Liver (tissue), 9 donors: ENCODE data around the gene ACADS. TPM values are rescaled to one million over a fixed set of nuclear protein-coding genes. Genes with fewer than 3 reads are reported as not detected.
A peak's percentile ranks its signal among the peaks of the same experiment; 100 is the strongest.

Experiments used
- DNase-seq: peaks from one replicate; pipeline ENCODE4 v3.0.0-alpha.2; 2017; ENCODE audit warnings: low spot score
- H3K27ac ChIP-seq, 2 donors: one replicate each; pipeline ENCODE4 v1.7.0; 2013; ENCODE audit warnings: inconsistent platforms in 2 of 2, low read length in 2 of 2, control low read depth in 1 of 2, low read depth in 1 of 2, mild to moderate bottlenecking in 1 of 2
- H3K27me3 ChIP-seq, 4 donors: one replicate each; pipeline versions ENCODE4 v1.6.1 to v1.7.0; 2013; ENCODE audit warnings: low read length in 3 of 4, inconsistent platforms in 1 of 4, mild to moderate bottlenecking in 1 of 4, moderate library complexity in 1 of 4; ENCODE audit not compliant: control insufficient read depth in 4 of 4, insufficient read depth in 4 of 4
- H3K36me3 ChIP-seq, 4 donors: one replicate each; pipeline versions ENCODE4 v1.6.1 to v1.7.0; 2013; ENCODE audit warnings: low read length in 3 of 4, mild to moderate bottlenecking in 3 of 4, low read depth in 1 of 4, moderate library complexity in 1 of 4; ENCODE audit not compliant: control insufficient read depth in 4 of 4, insufficient read depth in 3 of 4
- H3K4me1 ChIP-seq, 4 donors: one replicate each; pipeline versions ENCODE4 v1.6.1 to v1.7.0; 2013; ENCODE audit warnings: low read length in 3 of 4, mild to moderate bottlenecking in 3 of 4, moderate library complexity in 1 of 4; ENCODE audit not compliant: control insufficient read depth in 4 of 4, insufficient read depth in 4 of 4
- H3K4me3 ChIP-seq, 3 donors: one replicate each; pipeline versions ENCODE4 v1.6.1 to v1.7.0; 2013; ENCODE audit warnings: low read length in 3 of 3, control low read depth in 1 of 3, low read depth in 1 of 3, mild to moderate bottlenecking in 1 of 3
- H3K9ac ChIP-seq, 2 donors: one replicate each; pipeline ENCODE4 v1.7.0; 2013; ENCODE audit warnings: low read length in 2 of 2, mild to moderate bottlenecking in 2 of 2, moderate library complexity in 2 of 2, control low read depth in 1 of 2, low read depth in 1 of 2
- H3K9me3 ChIP-seq, 4 donors: one replicate each; pipeline versions ENCODE4 v1.6.1 to v1.7.0; 2013; ENCODE audit warnings: low read length in 3 of 4; ENCODE audit not compliant: control insufficient read depth in 4 of 4
- CTCF ChIP-seq: fragments of 150-350 bp; IDR thresholded peaks from 2 replicates; pipeline ENCODE4 v1.5.1; 2017; ENCODE audit warnings: improper control_type of control experiment, low read depth, low read length; ENCODE audit not compliant: missing input control
- EGR1 ChIP-seq, 2 donors: IDR thresholded peaks; 2 replicates each; pipeline ENCODE4 v1.6.1; 2016 to 2018; ENCODE audit warnings: antibody characterized with exemption in 2 of 2, low read depth in 2 of 2
- FOXA1 ChIP-seq: IDR thresholded peaks from 2 replicates; pipeline ENCODE4 v1.6.1; 2016; ENCODE audit warnings: antibody characterized with exemption
- FOXA2 ChIP-seq: IDR thresholded peaks from 2 replicates; pipeline ENCODE4 v1.6.1; 2016; ENCODE audit warnings: antibody characterized with exemption
- GABPA ChIP-seq, 2 donors: IDR thresholded peaks in 1 of 2; conservative IDR thresholded peaks in 1 of 2; 2 replicates each; pipeline ENCODE4 v1.6.1; 2016; ENCODE audit warnings: antibody characterized with exemption in 2 of 2, mild to moderate bottlenecking in 1 of 2, moderate library complexity in 1 of 2
- HNF4A ChIP-seq, 2 donors: conservative IDR thresholded peaks; 2 replicates each; pipeline ENCODE4 v1.6.1; 2016; ENCODE audit warnings: antibody characterized with exemption in 2 of 2, mild to moderate bottlenecking in 2 of 2
- HNF4G ChIP-seq: IDR thresholded peaks from 2 replicates; pipeline ENCODE4 v1.6.1; 2016; ENCODE audit warnings: antibody characterized with exemption
- JUND ChIP-seq, 2 donors: IDR thresholded peaks; 2 replicates each; pipeline ENCODE4 v1.6.1; 2016; ENCODE audit warnings: antibody characterized with exemption in 2 of 2
- MAX ChIP-seq: IDR thresholded peaks from 2 replicates; pipeline ENCODE4 v1.6.1; 2016; ENCODE audit warnings: antibody characterized with exemption
- NR2F2 ChIP-seq: IDR thresholded peaks from 2 replicates; pipeline ENCODE4 v1.6.1; 2016; ENCODE audit warnings: antibody characterized with exemption
- RAD21 ChIP-seq, 2 donors: IDR thresholded peaks; 2 replicates each; pipeline ENCODE4 v1.6.1; 2016; ENCODE audit warnings: antibody characterized with exemption in 2 of 2, mild to moderate bottlenecking in 2 of 2
- RXRA ChIP-seq, 2 donors: IDR thresholded peaks; 2 replicates each; pipeline ENCODE4 v1.6.1; 2017 to 2018; ENCODE audit warnings: antibody characterized with exemption in 2 of 2, mild to moderate bottlenecking in 1 of 2
- SP1 ChIP-seq: IDR thresholded peaks from 2 replicates; pipeline ENCODE4 v1.6.1; 2018; ENCODE audit warnings: antibody characterized with exemption, mild to moderate bottlenecking
- TAF1 ChIP-seq: conservative IDR thresholded peaks from 2 replicates; pipeline ENCODE4 v1.6.1; 2016; ENCODE audit warnings: antibody characterized with exemption, mild to moderate bottlenecking
- YY1 ChIP-seq: IDR thresholded peaks from 2 replicates; pipeline ENCODE4 v1.6.1; 2016; ENCODE audit warnings: antibody characterized with exemption, mild to moderate bottlenecking
- ZBTB33 ChIP-seq: IDR thresholded peaks from 2 replicates; pipeline ENCODE4 v1.6.1; 2016; ENCODE audit warnings: antibody characterized with exemption
- WGBS: extraction: QIAGEN DNeasy Blood & Tissue Kit; methylation state at CpG from one replicate; pipeline ENCODE4 v1.1.7; 2013; 5-methylcytosine and 5-hydroxymethylcytosine counted together
- polyA plus RNA-seq, 2 donors: library from polyadenylated mRNA; stranded (reverse) in 1 of 2; unstranded in 1 of 2; fragments of 200-250 nt in 1 of 2; fragments of >200 nt in 1 of 2; fragmentation: Nextera tagmentation in 1 of 2; extraction: Ambion mirVana in 1 of 2; gene quantifications; one replicate each; pipeline versions ENCODE4 v1.2.1 to v1.2.3, GENCODE V29; 2013 to 2015
- total RNA-seq, 2 donors: library from RNA; depleted of rRNA; stranded (reverse); fragments of >200 nt; gene quantifications; one replicate each; pipeline ENCODE4 v1.2.3, GENCODE V29; 2014
- TF ChIP-seq, protein P1 (sequence below): IDR thresholded peaks from 2 replicates; pipeline ENCODE4 v1.6.1; 2016; ENCODE audit warnings: antibody characterized with exemption
- donor health status: healthy.
- donor health status: healthy.
- donor health status: healthy.
- donor health status: healthy.
- donor health status: healthy.

Gene ACADS
- total and polyA plus RNA-seq, 4 donors = 54.2 to 162 (median 127) TPM

GRCh38 chr12:120697344-120697743 is 28.3 kb upstream of the ACADS start:
- TF ChIP-seq RXRA (IDR thresholded peaks at IDR 0.05) (no peak), GABPA (IDR thresholded peaks at IDR 0.05 in 1 of 2, conservative IDR thresholded peaks at IDR 0.05 in 1 of 2) (no peak), CTCF (no peak), ZBTB33 (no peak), EGR1 (IDR thresholded peaks at IDR 0.05; ENCODE audit: low read depth in 2 of 2) (no peak)
- TF ChIP-seq, protein P1, sequence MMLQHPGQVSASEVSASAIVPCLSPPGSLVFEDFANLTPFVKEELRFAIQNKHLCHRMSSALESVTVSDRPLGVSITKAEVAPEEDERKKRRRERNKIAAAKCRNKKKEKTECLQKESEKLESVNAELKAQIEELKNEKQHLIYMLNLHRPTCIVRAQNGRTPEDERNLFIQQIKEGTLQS = no peak
- Histone ChIP-seq H3K4me3 (no peak overlapping the region), H3K9me3 (no peaks in the 10 kb centered on the region), H3K27me3 (no peaks in the 10 kb centered on the region), H3K4me1 (peaks cover 3 to 12% (median 8%) of the 10 kb centered on the region in 4 donors), H3K9ac (no peak overlapping the region), H3K36me3 (peaks cover 14 to 65% (median 56%) of the 10 kb centered on the region in 4 donors), H3K27ac (no peak overlapping the region)
- DNase-seq = no peak
- 96% methylated on average over 1 of the region's 1 CpG for WGBS

GRCh38 chr12:120698665-120699064 is 27.0 kb upstream of the ACADS start:
- TF ChIP-seq, protein P1 = no peak
- TF ChIP-seq RAD21 (IDR thresholded peaks at IDR 0.05) = no peak
- DNase-seq = no peak
- Histone ChIP-seq H3K36me3 (peaks cover 14 to 67% (median 56%) of the 10 kb centered on the region in 4 donors), H3K9me3 (no peaks in the 10 kb centered on the region), H3K4me1 (peaks cover 0 to 1% (median under 1%) of the 10 kb centered on the region in 4 donors), H3K4me3 (no peak overlapping the region), H3K9ac (no peak overlapping the region), H3K27me3 (no peaks in the 10 kb centered on the region), H3K27ac (peak overlapping the region in 1 of 2 donors; percentile 4)
- 87% methylated on average over 3 of the region's 3 CpGs for WGBS

- peaks cover 0 to 1% (median 0%) of the 10 kb centered on the region in 4 donors for H3K4me1 ChIP-seq
- H3K36me3 ChIP-seq = peaks cover 12 to 64% (median 55%) of the 10 kb centered on the region in 4 donors
- no peak overlapping the region for H3K4me3 ChIP-seq
- 93% methylated on average over 7 of the region's 7 CpGs for whole genome bisulfite sequencing
- no peak overlapping the region for H3K9ac ChIP-seq
- no peaks in the 10 kb centered on the region for H3K27me3 ChIP-seq
- H3K9me3 ChIP-seq = no peaks in the 10 kb centered on the region
- no peak overlapping the region for H3K27ac ChIP-seq
- no peak for DNase-seq
- TF ChIP-seq JUND (IDR thresholded peaks at IDR 0.05) (no peak), FOXA1 (no peak), CTCF (no peak), YY1 (no peak), MAX (no peak), HNF4A (conservative IDR thresholded peaks at IDR 0.05) (no peak), TAF1 (no peak), NR2F2 (no peak), ZBTB33 (no peak), HNF4G (no peak), RAD21 (IDR thresholded peaks at IDR 0.05) (no peak), SP1 (no peak), FOXA2 (no peak), GABPA (IDR thresholded peaks at IDR 0.05 in 1 of 2, conservative IDR thresholded peaks at IDR 0.05 in 1 of 2) (no peak), RXRA (IDR thresholded peaks at IDR 0.05) (no peak)
- TF ChIP-seq, protein P1 = no peak
Measured at GRCh38 chr12:120699553-120699952, 26.1 kb upstream of the ACADS start.
